ENCODE data around the gene TCF21. TPM values are rescaled to one million over a fixed set of nuclear protein-coding genes. Genes with fewer than 3 reads are reported as not detected.

The TCF21 gene
- total and polyA plus RNA-seq, 2 of the 13 experiments (the other 11 are each of a cell fraction or from before 2014, with no cell fraction given) = not detected

GRCh38 chr6:133923938-133924593 lies 35.2 kb downstream of the TCF21 start (continued):
- TF ChIP-seq ELF3 (CRISPR knock-in tag; IDR thresholded peaks at IDR 0.05) (peak; percentile 68), PRMT3 (CRISPR knock-in tag; IDR thresholded peaks at IDR 0.05; ENCODE audit: borderline replicate concordance, low read depth) (no peak), KDM5B (CRISPR knock-in tag; IDR thresholded peaks at IDR 0.05; ENCODE audit: borderline replicate concordance) (no peak), SMAD3 (CRISPR knock-in tag; IDR thresholded peaks at IDR 0.05) (peak; percentile 64; the same call in 1 of the 2 replicates), ZNF83 (CRISPR knock-in tag; IDR thresholded peaks at IDR 0.05; ENCODE audit: borderline replicate concordance) (no peak), MAX (IDR thresholded peaks at IDR 0.05) (no peak), CTCF (CRISPR knock-in tag; IDR thresholded peaks at IDR 0.05) (peak; percentile 93), ZNF207 (IDR thresholded peaks at IDR 0.05; ENCODE audit: borderline replicate concordance) (no peak), MZF1 (CRISPR knock-in tag; IDR thresholded peaks at IDR 0.05; ENCODE audit: borderline replicate concordance) (no peak), GABPA (IDR thresholded peaks at IDR 0.05; ENCODE audit: low read depth, low read length) (no peak), GABPA (CRISPR knock-in tag; IDR thresholded peaks at IDR 0.05; ENCODE audit: low read depth) (0 out of 2 replicates have a peak, but pooled peaks have one; percentile 10), ZFP36 (IDR thresholded peaks at IDR 0.05; ENCODE audit: borderline replicate concordance, low read depth, low read length, partially characterized antibody) (peak; percentile 58), PHF21A (CRISPR knock-in tag; IDR thresholded peaks at IDR 0.05) (no peak), HDAC2 (CRISPR knock-in tag; IDR thresholded peaks at IDR 0.05) (no peak), LBX2 (CRISPR knock-in tag; IDR thresholded peaks at IDR 0.05; ENCODE audit: borderline replicate concordance) (no peak), ZHX2 (IDR thresholded peaks at IDR 0.05; ENCODE audit: low read depth) (no peak), ZHX2 (CRISPR knock-in tag; IDR thresholded peaks at IDR 0.05; ENCODE audit: borderline replicate concordance) (no peak), ZNF543 (CRISPR knock-in tag; IDR thresholded peaks at IDR 0.05) (no peak), CBX5 (CRISPR knock-in tag; IDR thresholded peaks at IDR 0.05; ENCODE audit: borderline replicate concordance) (no peak)
